Liver (tissue), 9 donors: ENCODE results near the gene AMPD3. TPM values are rescaled to one million over a fixed set of nuclear protein-coding genes. Genes with fewer than 3 reads are reported as not detected.

Experiments
- DNase-seq: peaks from one replicate; pipeline ENCODE4 v3.0.0-alpha.2; 2017; ENCODE audit warnings: low spot score
- H3K27ac ChIP-seq, 2 donors: one replicate each; pipeline ENCODE4 v1.7.0; 2013; ENCODE audit warnings: inconsistent platforms in 2 of 2, low read length in 2 of 2, control low read depth in 1 of 2, low read depth in 1 of 2, mild to moderate bottlenecking in 1 of 2
- H3K27me3 ChIP-seq, 4 donors: one replicate each; pipeline versions ENCODE4 v1.6.1 to v1.7.0; 2013; ENCODE audit warnings: low read length in 3 of 4, inconsistent platforms in 1 of 4, mild to moderate bottlenecking in 1 of 4, moderate library complexity in 1 of 4; ENCODE audit not compliant: control insufficient read depth in 4 of 4, insufficient read depth in 4 of 4
- H3K36me3 ChIP-seq, 4 donors: one replicate each; pipeline versions ENCODE4 v1.6.1 to v1.7.0; 2013; ENCODE audit warnings: low read length in 3 of 4, mild to moderate bottlenecking in 3 of 4, low read depth in 1 of 4, moderate library complexity in 1 of 4; ENCODE audit not compliant: control insufficient read depth in 4 of 4, insufficient read depth in 3 of 4
- H3K4me1 ChIP-seq, 4 donors: one replicate each; pipeline versions ENCODE4 v1.6.1 to v1.7.0; 2013; ENCODE audit warnings: low read length in 3 of 4, mild to moderate bottlenecking in 3 of 4, moderate library complexity in 1 of 4; ENCODE audit not compliant: control insufficient read depth in 4 of 4, insufficient read depth in 4 of 4
- H3K4me3 ChIP-seq, 3 donors: one replicate each; pipeline versions ENCODE4 v1.6.1 to v1.7.0; 2013; ENCODE audit warnings: low read length in 3 of 3, control low read depth in 1 of 3, low read depth in 1 of 3, mild to moderate bottlenecking in 1 of 3
- H3K9ac ChIP-seq, 2 donors: one replicate each; pipeline ENCODE4 v1.7.0; 2013; ENCODE audit warnings: low read length in 2 of 2, mild to moderate bottlenecking in 2 of 2, moderate library complexity in 2 of 2, control low read depth in 1 of 2, low read depth in 1 of 2
- H3K9me3 ChIP-seq, 4 donors: one replicate each; pipeline versions ENCODE4 v1.6.1 to v1.7.0; 2013; ENCODE audit warnings: low read length in 3 of 4; ENCODE audit not compliant: control insufficient read depth in 4 of 4
- EGR1 ChIP-seq, 2 donors: IDR thresholded peaks; 2 replicates each; pipeline ENCODE4 v1.6.1; 2016 to 2018; ENCODE audit warnings: antibody characterized with exemption in 2 of 2, low read depth in 2 of 2
- FOXA1 ChIP-seq: IDR thresholded peaks from 2 replicates; pipeline ENCODE4 v1.6.1; 2016; ENCODE audit warnings: antibody characterized with exemption
- FOXA2 ChIP-seq: IDR thresholded peaks from 2 replicates; pipeline ENCODE4 v1.6.1; 2016; ENCODE audit warnings: antibody characterized with exemption
- GABPA ChIP-seq, 2 donors: IDR thresholded peaks in 1 of 2; conservative IDR thresholded peaks in 1 of 2; 2 replicates each; pipeline ENCODE4 v1.6.1; 2016; ENCODE audit warnings: antibody characterized with exemption in 2 of 2, mild to moderate bottlenecking in 1 of 2, moderate library complexity in 1 of 2
- HNF4A ChIP-seq, 2 donors: conservative IDR thresholded peaks; 2 replicates each; pipeline ENCODE4 v1.6.1; 2016; ENCODE audit warnings: antibody characterized with exemption in 2 of 2, mild to moderate bottlenecking in 2 of 2
- HNF4G ChIP-seq: IDR thresholded peaks from 2 replicates; pipeline ENCODE4 v1.6.1; 2016; ENCODE audit warnings: antibody characterized with exemption
- JUND ChIP-seq, 2 donors: IDR thresholded peaks; 2 replicates each; pipeline ENCODE4 v1.6.1; 2016; ENCODE audit warnings: antibody characterized with exemption in 2 of 2
- NR2F2 ChIP-seq: IDR thresholded peaks from 2 replicates; pipeline ENCODE4 v1.6.1; 2016; ENCODE audit warnings: antibody characterized with exemption
- RAD21 ChIP-seq, 2 donors: IDR thresholded peaks; 2 replicates each; pipeline ENCODE4 v1.6.1; 2016; ENCODE audit warnings: antibody characterized with exemption in 2 of 2, mild to moderate bottlenecking in 2 of 2
- RXRA ChIP-seq, 2 donors: IDR thresholded peaks; 2 replicates each; pipeline ENCODE4 v1.6.1; 2017 to 2018; ENCODE audit warnings: antibody characterized with exemption in 2 of 2, mild to moderate bottlenecking in 1 of 2
- SP1 ChIP-seq: IDR thresholded peaks from 2 replicates; pipeline ENCODE4 v1.6.1; 2018; ENCODE audit warnings: antibody characterized with exemption, mild to moderate bottlenecking
- TAF1 ChIP-seq: conservative IDR thresholded peaks from 2 replicates; pipeline ENCODE4 v1.6.1; 2016; ENCODE audit warnings: antibody characterized with exemption, mild to moderate bottlenecking
- YY1 ChIP-seq: IDR thresholded peaks from 2 replicates; pipeline ENCODE4 v1.6.1; 2016; ENCODE audit warnings: antibody characterized with exemption, mild to moderate bottlenecking
- WGBS: extraction: QIAGEN DNeasy Blood & Tissue Kit; methylation state at CpG from one replicate; pipeline ENCODE4 v1.1.7; 2013; 5-methylcytosine and 5-hydroxymethylcytosine counted together
- polyA plus RNA-seq, 2 donors: library from polyadenylated mRNA; stranded (reverse) in 1 of 2; unstranded in 1 of 2; fragments of 200-250 nt in 1 of 2; fragments of >200 nt in 1 of 2; fragmentation: Nextera tagmentation in 1 of 2; extraction: Ambion mirVana in 1 of 2; gene quantifications; one replicate each; pipeline versions ENCODE4 v1.2.1 to v1.2.3, GENCODE V29; 2013 to 2015
- total RNA-seq, 2 donors: library from RNA; depleted of rRNA; stranded (reverse); fragments of >200 nt; gene quantifications; one replicate each; pipeline ENCODE4 v1.2.3, GENCODE V29; 2014
- TF ChIP-seq, protein P1 (sequence below): IDR thresholded peaks from 2 replicates; pipeline ENCODE4 v1.6.1; 2016; ENCODE audit warnings: antibody characterized with exemption
- TF ChIP-seq, protein P2 (sequence below): IDR thresholded peaks from 2 replicates; pipeline ENCODE4 v1.6.1; 2016; ENCODE audit warnings: antibody characterized with exemption
- TF ChIP-seq, protein P3 (sequence below): fragments of 150-350 bp; IDR thresholded peaks from 2 replicates; pipeline ENCODE4 v1.5.1; 2017; ENCODE audit warnings: improper control_type of control experiment, low read depth, low read length; ENCODE audit not compliant: missing input control
- TF ChIP-seq, protein P4 (sequence below): IDR thresholded peaks from 2 replicates; pipeline ENCODE4 v1.6.1; 2016; ENCODE audit warnings: antibody characterized with exemption, mild to moderate bottlenecking
- TF ChIP-seq, protein P5 (sequence below): IDR thresholded peaks from 2 replicates; pipeline ENCODE4 v1.6.1; 2016; ENCODE audit warnings: antibody characterized with exemption
- donor health status: healthy.
- donor health status: healthy.
- donor health status: healthy.
- donor health status: healthy.
- donor health status: healthy.

AMPD3 gene
- total and polyA plus RNA-seq, 4 donors: 0.40 to 7.4 (median 1.1) TPM

DNA sequence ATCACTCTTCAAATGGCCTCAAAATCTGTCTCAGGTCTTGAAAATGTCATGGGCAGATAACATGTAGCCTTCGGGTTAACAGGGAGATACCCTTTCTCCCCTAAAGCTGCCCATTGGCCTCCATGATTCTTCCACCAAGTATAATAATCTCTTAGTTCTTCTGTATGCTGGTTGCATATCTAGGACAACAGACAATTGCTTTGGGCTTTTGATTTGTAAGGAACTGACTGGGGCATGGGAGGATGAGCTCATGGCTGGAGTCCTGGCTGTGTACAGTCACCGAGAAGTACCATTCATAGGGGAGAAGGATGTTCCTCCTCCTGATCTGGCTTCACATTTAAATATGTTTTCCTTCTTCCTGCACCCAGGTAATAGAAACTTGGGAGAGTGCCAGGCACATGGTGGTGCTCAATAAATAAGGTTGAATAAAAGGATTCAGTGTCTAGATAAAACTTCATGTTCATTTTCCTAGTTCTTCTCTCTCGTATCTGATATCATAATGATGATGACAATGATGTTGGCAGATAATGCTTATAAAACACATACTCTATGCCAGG lies 2.8 kb upstream of the AMPD3 start:
- H3K4me3 ChIP-seq: no peak overlapping the region
- no peaks in the 10 kb centered on the region for H3K36me3 ChIP-seq
- peaks cover 0 to 12% (median 2%) of the 10 kb centered on the region in 4 donors for H3K4me1 ChIP-seq
- WGBS: 91% methylated on average over 3 of the region's 3 CpGs
- no peaks in the 10 kb centered on the region for H3K27me3 ChIP-seq
- no peak overlapping the region for H3K9ac ChIP-seq
- H3K9me3 ChIP-seq: no peaks in the 10 kb centered on the region
- DNase-seq: no peak
- no peak overlapping the region for H3K27ac ChIP-seq
- TF ChIP-seq YY1 (no peak), SP1 (no peak), HNF4A (conservative IDR thresholded peaks at IDR 0.05) (no peak), HNF4G (no peak), EGR1 (IDR thresholded peaks at IDR 0.05; ENCODE audit: low read depth in 2 of 2) (no peak), RXRA (IDR thresholded peaks at IDR 0.05) (no peak), FOXA2 (no peak), RAD21 (IDR thresholded peaks at IDR 0.05) (no peak), TAF1 (no peak), FOXA1 (no peak), JUND (IDR thresholded peaks at IDR 0.05) (no peak), GABPA (IDR thresholded peaks at IDR 0.05 in 1 of 2, conservative IDR thresholded peaks at IDR 0.05 in 1 of 2) (no peak), NR2F2 (no peak)
- TF ChIP-seq, protein P1, sequence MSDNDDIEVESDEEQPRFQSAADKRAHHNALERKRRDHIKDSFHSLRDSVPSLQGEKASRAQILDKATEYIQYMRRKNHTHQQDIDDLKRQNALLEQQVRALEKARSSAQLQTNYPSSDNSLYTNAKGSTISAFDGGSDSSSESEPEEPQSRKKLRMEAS: no peak
- TF ChIP-seq, protein P2, sequence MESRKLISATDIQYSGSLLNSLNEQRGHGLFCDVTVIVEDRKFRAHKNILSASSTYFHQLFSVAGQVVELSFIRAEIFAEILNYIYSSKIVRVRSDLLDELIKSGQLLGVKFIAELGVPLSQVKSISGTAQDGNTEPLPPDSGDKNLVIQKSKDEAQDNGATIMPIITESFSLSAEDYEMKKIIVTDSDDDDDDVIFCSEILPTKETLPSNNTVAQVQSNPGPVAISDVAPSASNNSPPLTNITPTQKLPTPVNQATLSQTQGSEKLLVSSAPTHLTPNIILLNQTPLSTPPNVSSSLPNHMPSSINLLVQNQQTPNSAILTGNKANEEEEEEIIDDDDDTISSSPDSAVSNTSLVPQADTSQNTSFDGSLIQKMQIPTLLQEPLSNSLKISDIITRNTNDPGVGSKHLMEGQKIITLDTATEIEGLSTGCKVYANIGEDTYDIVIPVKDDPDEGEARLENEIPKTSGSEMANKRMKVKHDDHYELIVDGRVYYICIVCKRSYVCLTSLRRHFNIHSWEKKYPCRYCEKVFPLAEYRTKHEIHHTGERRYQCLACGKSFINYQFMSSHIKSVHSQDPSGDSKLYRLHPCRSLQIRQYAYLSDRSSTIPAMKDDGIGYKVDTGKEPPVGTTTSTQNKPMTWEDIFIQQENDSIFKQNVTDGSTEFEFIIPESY: no peak
- TF ChIP-seq, protein P3, sequence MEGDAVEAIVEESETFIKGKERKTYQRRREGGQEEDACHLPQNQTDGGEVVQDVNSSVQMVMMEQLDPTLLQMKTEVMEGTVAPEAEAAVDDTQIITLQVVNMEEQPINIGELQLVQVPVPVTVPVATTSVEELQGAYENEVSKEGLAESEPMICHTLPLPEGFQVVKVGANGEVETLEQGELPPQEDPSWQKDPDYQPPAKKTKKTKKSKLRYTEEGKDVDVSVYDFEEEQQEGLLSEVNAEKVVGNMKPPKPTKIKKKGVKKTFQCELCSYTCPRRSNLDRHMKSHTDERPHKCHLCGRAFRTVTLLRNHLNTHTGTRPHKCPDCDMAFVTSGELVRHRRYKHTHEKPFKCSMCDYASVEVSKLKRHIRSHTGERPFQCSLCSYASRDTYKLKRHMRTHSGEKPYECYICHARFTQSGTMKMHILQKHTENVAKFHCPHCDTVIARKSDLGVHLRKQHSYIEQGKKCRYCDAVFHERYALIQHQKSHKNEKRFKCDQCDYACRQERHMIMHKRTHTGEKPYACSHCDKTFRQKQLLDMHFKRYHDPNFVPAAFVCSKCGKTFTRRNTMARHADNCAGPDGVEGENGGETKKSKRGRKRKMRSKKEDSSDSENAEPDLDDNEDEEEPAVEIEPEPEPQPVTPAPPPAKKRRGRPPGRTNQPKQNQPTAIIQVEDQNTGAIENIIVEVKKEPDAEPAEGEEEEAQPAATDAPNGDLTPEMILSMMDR: no peak
- TF ChIP-seq, protein P4, sequence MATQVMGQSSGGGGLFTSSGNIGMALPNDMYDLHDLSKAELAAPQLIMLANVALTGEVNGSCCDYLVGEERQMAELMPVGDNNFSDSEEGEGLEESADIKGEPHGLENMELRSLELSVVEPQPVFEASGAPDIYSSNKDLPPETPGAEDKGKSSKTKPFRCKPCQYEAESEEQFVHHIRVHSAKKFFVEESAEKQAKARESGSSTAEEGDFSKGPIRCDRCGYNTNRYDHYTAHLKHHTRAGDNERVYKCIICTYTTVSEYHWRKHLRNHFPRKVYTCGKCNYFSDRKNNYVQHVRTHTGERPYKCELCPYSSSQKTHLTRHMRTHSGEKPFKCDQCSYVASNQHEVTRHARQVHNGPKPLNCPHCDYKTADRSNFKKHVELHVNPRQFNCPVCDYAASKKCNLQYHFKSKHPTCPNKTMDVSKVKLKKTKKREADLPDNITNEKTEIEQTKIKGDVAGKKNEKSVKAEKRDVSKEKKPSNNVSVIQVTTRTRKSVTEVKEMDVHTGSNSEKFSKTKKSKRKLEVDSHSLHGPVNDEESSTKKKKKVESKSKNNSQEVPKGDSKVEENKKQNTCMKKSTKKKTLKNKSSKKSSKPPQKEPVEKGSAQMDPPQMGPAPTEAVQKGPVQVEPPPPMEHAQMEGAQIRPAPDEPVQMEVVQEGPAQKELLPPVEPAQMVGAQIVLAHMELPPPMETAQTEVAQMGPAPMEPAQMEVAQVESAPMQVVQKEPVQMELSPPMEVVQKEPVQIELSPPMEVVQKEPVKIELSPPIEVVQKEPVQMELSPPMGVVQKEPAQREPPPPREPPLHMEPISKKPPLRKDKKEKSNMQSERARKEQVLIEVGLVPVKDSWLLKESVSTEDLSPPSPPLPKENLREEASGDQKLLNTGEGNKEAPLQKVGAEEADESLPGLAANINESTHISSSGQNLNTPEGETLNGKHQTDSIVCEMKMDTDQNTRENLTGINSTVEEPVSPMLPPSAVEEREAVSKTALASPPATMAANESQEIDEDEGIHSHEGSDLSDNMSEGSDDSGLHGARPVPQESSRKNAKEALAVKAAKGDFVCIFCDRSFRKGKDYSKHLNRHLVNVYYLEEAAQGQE: no peak
- TF ChIP-seq, protein P5, sequence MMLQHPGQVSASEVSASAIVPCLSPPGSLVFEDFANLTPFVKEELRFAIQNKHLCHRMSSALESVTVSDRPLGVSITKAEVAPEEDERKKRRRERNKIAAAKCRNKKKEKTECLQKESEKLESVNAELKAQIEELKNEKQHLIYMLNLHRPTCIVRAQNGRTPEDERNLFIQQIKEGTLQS: no peak
